Measurements from ENCODE around the gene GALNT6.

The GALNT6 gene

DNA sequence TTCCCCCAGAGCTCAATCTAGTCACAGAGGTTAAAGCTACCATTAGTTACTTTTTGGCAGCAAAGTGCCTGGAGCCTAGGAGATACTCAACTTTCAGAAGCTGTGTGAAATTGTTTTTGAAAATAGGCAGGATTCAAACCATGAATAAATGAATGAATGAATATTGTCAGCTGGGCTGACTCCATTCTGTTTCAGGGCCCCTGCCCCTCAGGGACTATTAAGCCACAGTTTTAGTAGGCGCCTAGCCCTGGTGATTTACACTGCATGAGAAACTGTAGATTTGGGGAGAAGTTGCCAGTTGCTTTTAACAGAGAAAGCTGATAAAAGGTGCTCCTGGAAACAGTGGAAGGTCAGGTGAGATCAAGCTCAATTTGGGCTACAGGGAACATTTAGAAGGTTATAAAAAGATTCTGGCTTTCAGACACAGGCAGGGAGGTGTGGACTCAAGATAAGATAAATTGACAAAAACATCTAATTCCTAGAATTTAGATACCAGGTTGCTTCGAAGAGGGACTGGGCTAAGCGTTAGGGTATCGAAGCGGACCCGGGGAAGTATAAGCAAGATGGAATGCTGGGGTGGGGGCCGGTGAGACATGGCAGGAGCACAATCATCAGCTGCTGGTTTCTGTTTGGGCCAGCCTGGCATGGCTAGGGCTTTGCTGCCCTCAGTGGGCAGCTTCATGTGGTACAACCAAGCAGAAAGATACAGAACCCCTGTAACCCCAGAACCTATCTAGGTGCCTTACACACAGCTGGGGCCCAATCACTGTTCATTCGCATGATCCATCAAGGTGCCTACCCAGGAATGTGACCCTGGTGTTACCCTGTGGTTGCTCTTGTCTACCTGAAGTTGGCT lies 29.8 kb downstream of the GALNT6 start:
- no peak for DNase-seq (ENCODE audit: low read depth)
- TF ChIP-seq, protein P1, sequence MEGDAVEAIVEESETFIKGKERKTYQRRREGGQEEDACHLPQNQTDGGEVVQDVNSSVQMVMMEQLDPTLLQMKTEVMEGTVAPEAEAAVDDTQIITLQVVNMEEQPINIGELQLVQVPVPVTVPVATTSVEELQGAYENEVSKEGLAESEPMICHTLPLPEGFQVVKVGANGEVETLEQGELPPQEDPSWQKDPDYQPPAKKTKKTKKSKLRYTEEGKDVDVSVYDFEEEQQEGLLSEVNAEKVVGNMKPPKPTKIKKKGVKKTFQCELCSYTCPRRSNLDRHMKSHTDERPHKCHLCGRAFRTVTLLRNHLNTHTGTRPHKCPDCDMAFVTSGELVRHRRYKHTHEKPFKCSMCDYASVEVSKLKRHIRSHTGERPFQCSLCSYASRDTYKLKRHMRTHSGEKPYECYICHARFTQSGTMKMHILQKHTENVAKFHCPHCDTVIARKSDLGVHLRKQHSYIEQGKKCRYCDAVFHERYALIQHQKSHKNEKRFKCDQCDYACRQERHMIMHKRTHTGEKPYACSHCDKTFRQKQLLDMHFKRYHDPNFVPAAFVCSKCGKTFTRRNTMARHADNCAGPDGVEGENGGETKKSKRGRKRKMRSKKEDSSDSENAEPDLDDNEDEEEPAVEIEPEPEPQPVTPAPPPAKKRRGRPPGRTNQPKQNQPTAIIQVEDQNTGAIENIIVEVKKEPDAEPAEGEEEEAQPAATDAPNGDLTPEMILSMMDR (IDR thresholded peaks at IDR 0.05; ENCODE audit: control insufficient read depth, insufficient read depth, low read depth, low read length, missing control alignments) = peak; percentile 23
- H3K4me3 ChIP-seq (ENCODE audit: control insufficient read depth, low read depth, low read length) = no peak overlapping the region

DNA sequence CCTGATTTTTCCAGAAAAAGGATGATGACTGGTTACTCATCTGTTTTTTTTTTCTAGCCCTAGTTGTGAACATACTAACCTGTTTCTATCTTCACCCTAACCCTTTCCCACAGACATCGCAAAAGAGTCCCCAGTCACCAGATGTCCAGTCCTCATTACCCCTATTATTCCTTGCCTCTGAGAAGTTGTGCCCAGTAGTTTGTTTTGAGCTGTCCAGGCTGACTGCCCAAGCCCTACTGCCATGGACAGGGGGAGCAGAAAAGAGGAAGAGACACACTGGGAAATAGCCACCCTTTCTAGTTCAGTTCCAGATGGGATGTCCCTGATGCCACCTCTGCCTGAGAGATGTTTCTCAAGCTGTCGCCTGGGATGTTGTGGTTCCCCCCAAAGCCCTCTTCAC lies 30.9 kb downstream of the GALNT6 start:
- H3K4me3 ChIP-seq (ENCODE audit: control insufficient read depth, low read depth, low read length) = no peak overlapping the region
- DNase-seq (ENCODE audit: low read depth) = no peak

DNA sequence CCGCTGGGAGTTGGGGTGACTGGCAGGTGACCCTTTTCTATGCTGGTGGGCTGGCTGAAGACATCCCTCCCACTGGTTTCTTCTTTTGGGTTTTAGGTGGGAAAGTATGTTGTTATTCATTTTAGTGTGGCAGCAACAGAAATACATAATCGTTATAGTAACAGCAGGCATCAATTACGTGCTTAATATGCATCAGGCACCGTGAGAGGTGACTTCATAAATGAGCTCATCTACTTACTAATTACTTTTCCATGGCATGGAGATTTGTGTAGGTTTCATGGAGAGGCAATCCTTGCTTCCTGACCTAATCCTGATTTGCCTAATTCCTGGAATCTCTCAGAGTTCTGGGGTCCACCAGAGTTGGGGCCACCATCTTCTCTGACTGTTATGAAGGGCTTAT lies 31.4 kb downstream of the GALNT6 start:
- no peak overlapping the region for H3K4me3 ChIP-seq (ENCODE audit: control insufficient read depth, low read depth, low read length)
- TF ChIP-seq, protein P1 (IDR thresholded peaks at IDR 0.05; ENCODE audit: control insufficient read depth, insufficient read depth, low read depth, low read length, missing control alignments) = no peak
- no peak for DNase-seq (ENCODE audit: low read depth)

More for the DNA sequence above, 30.9 kb downstream of the GALNT6 start:
- TF ChIP-seq, protein P1 (IDR thresholded peaks at IDR 0.05; ENCODE audit: control insufficient read depth, insufficient read depth, low read depth, low read length, missing control alignments) = no peak

DNA sequence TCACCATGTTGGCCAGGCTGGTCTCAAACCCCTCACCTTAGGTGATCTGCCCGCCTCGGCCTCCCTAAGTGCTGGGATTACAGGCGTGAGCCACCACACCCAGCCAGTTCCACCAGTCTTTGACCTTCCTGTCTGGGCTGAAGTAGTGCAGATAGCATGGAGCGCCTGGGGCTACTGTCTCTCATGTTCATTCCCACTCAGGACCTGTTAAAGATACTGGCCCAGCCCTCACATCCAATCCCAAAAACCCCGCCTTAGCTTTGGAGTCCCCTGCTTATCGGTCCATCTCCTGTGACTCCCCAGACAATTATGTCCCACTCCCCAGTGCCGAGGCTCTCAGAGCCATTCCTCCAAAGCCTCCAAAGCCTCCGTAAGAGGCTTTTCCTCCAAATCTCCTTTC lies 32.7 kb downstream of the GALNT6 start:
- TF ChIP-seq, protein P1 (IDR thresholded peaks at IDR 0.05; ENCODE audit: control insufficient read depth, insufficient read depth, low read depth, low read length, missing control alignments) = no peak
- no peak overlapping the region for H3K4me3 ChIP-seq (ENCODE audit: control insufficient read depth, low read depth, low read length)
- DNase-seq (ENCODE audit: low read depth) = no peak

DNA sequence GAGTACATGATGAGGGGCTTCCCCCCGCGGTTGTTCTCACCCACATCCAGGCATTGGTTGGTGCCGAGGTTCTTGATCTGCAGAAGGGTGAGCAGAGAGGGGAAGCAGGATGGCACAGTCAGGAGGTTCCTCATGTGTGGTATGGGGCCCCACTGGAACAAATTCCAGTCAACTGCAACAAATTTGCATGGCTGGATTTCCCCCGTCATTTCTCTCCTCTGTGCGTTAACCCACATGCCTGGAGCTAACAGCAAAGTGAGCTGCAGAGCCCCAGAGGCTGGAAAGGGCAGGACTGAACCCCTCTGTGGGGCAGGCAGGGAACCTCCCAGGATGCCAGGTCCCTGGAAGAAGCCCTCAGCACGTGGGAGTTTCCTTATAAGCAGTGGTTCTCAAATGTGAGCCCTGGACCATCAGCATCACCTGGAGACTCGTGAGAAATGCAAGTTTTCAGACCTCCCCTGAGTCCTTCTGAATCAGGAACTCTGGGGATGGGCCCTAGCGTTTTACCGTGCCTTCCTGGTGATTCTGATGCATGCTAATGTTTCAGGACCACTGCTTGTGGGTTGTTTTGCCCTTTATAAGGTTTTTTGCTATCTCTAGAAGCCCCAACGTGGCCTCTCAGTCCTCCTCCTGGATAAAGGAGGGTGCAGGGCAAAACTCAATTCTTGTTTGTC lies 33.7 kb downstream of the GALNT6 start:
- TF ChIP-seq, protein P1 (IDR thresholded peaks at IDR 0.05; ENCODE audit: control insufficient read depth, insufficient read depth, low read depth, low read length, missing control alignments) = no peak
- H3K4me3 ChIP-seq (ENCODE audit: control insufficient read depth, low read depth, low read length) = no peak overlapping the region
- DNase-seq (ENCODE audit: low read depth) = no peak

DNA sequence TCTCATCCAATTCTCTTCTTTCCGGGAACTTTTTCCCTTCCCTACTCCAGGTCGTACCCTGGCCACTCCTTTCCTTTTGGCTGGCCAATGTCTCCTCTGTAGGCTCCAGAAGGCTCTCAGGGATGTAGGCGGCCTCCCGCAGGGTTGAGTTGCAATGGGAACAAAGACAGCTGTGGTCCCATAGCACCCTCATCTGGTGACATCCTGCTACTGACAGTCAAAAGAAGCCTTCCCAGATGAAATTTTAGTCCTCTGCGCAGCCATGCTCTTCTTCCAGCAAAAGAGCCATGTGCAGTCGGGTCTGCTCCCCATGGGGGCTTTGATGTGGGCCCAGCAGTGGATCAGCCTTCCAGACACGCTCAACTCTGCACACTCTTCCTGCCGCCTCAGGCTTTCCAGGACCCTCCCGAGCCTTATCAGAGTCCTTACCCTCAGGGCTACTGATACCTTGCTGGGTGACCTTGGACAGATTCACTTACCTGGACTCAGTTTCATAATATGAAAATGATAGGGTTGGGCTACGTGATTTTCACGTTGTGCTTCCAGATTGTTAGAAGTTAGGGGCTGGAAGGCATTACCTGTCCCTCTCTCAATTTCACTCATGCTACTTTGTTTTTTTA lies 39.2 kb downstream of the GALNT6 start:
- TF ChIP-seq, protein P1 (IDR thresholded peaks at IDR 0.05; ENCODE audit: control insufficient read depth, insufficient read depth, low read depth, low read length, missing control alignments) = peak; percentile 87
- no peak for DNase-seq (ENCODE audit: low read depth)
- H3K4me3 ChIP-seq (ENCODE audit: control insufficient read depth, low read depth, low read length) = no peak overlapping the region

Measured in AG09309 (cell line).